Vagina (tissue), 2 donors: ENCODE results near the gene SBNO1. TPM values are rescaled to one million over a fixed set of nuclear protein-coding genes. Genes with fewer than 3 reads are reported as not detected.

Experiments
- DNase-seq, 2 donors: peaks; one replicate each; pipeline ENCODE4 v3.0.0-alpha.2; 2017; ENCODE audit errors: extremely low spot score in 2 of 2
- H3K27ac ChIP-seq: fragments of 200-600 bp; sonication (generic); one replicate; pipeline ENCODE4 v1.5.1; 2019
- H3K27me3 ChIP-seq: fragments of 200-600 bp; sonication (generic); one replicate; pipeline ENCODE4 v1.5.1; 2019
- H3K36me3 ChIP-seq, 2 donors: fragments of 200-600 bp; sonication (generic); one replicate each; pipeline ENCODE4 v1.5.1; 2017 to 2019
- H3K4me1 ChIP-seq: fragments of 200-600 bp; sonication (generic); one replicate; pipeline ENCODE4 v1.5.1; 2019
- H3K4me3 ChIP-seq, 2 donors: fragments of 200-600 bp; sonication (generic); 1 replicate in 1 of 2; 2 replicates in 1 of 2; pipeline ENCODE4 v1.5.1; 2016 to 2019
- H3K9me3 ChIP-seq: fragments of 200-600 bp; sonication (generic); one replicate; pipeline ENCODE4 v1.5.1; 2019
- CTCF ChIP-seq, 3 experiments: fragments of 450-650 bp in 2 of 3; fragments of 200-600 bp in 1 of 3; sonication (generic) in 1 of 3; IDR thresholded peaks; one replicate each; pipeline ENCODE4 v1.5.1; 2017 to 2019; ENCODE audit warnings: antibody characterized with exemption in 3 of 3, mild to moderate bottlenecking in 2 of 3, moderate library complexity in 2 of 3
- POLR2A ChIP-seq, 2 donors: fragments of 450-650 bp; IDR thresholded peaks; one replicate each; pipeline ENCODE4 v1.6.1; 2017; ENCODE audit warnings: antibody characterized with exemption in 2 of 2, mild to moderate bottlenecking in 2 of 2, moderate library complexity in 2 of 2
- POLR2AphosphoS5 ChIP-seq, 2 donors: sonication (generic); formaldehyde crosslinking; IDR thresholded peaks; one replicate each; pipeline ENCODE4 v1.9.0; 2017; ENCODE audit warnings: antibody characterized with exemption in 2 of 2, mild to moderate bottlenecking in 2 of 2, low read depth in 1 of 2; ENCODE audit not compliant: insufficient read depth in 1 of 2
- intact Hi-C: fragments of 100-400 bp; cut with DNase I; formaldehyde crosslinking; loops from one replicate; pipeline ENCODE4 v1.15.1; 2023
- total RNA-seq: library from RNA; depleted of rRNA; stranded (reverse); fragments of >200 nt; gene quantifications from one replicate; pipeline ENCODE4 v1.2.3, GENCODE V29; 2016

Gene SBNO1
- total RNA-seq, 1 donor from 2014 or later, result 15.0 TPM

GRCh38 chr12:123270214-123271000, 94.2 kb downstream of the SBNO1 start:
- no peak for TF ChIP-seq POLR2A (IDR thresholded peaks at IDR 0.05)
- peak in 1 of 3 experiments; percentile 5 for TF ChIP-seq CTCF (IDR thresholded peaks at IDR 0.05)
- peak in 1 of 2 donors; percentile 16 for TF ChIP-seq POLR2AphosphoS5 (IDR thresholded peaks at IDR 0.05; ENCODE audit: insufficient read depth in 1 of 2, low read depth in 1 of 2)
- intact Hi-C loops, result no loop called here
- H3K4me1 ChIP-seq, result peaks cover 56% of the 10 kb centered on the region
- no peak for DNase-seq
- H3K27me3 ChIP-seq, result no peaks in the 10 kb centered on the region
- peak overlapping the region; percentile 88 for H3K27ac ChIP-seq
- H3K9me3 ChIP-seq, result no peaks in the 10 kb centered on the region
- H3K4me3 ChIP-seq, result peak overlapping the region; percentile 85 to 92
- H3K36me3 ChIP-seq, result no peaks in the 10 kb centered on the region

- peaks cover 57% of the 10 kb centered on the region for H3K4me1 ChIP-seq
- DNase-seq, result no peak
- no peak for TF ChIP-seq CTCF (IDR thresholded peaks at IDR 0.05)
- no peak for TF ChIP-seq POLR2A (IDR thresholded peaks at IDR 0.05)
- no peak for TF ChIP-seq POLR2AphosphoS5 (IDR thresholded peaks at IDR 0.05; ENCODE audit: insufficient read depth in 1 of 2, low read depth in 1 of 2)
- no peaks in the 10 kb centered on the region for H3K27me3 ChIP-seq
- intact Hi-C loops, result loop anchor here (10.0 kb wide), 2 partner anchors 115 to 335 kb away; partner anchors contain the start of genes DDX55 and KMT5A
- H3K36me3 ChIP-seq, result peaks cover 0 to 3% of the 10 kb centered on the region in 2 donors
- H3K9me3 ChIP-seq, result no peaks in the 10 kb centered on the region
- H3K4me3 ChIP-seq, result peak overlapping the region; percentile 85 to 92
- peak overlapping the region; percentile 88 for H3K27ac ChIP-seq
Measured at GRCh38 chr12:123269896-123270213, 94.8 kb downstream of the SBNO1 start.

DNA sequence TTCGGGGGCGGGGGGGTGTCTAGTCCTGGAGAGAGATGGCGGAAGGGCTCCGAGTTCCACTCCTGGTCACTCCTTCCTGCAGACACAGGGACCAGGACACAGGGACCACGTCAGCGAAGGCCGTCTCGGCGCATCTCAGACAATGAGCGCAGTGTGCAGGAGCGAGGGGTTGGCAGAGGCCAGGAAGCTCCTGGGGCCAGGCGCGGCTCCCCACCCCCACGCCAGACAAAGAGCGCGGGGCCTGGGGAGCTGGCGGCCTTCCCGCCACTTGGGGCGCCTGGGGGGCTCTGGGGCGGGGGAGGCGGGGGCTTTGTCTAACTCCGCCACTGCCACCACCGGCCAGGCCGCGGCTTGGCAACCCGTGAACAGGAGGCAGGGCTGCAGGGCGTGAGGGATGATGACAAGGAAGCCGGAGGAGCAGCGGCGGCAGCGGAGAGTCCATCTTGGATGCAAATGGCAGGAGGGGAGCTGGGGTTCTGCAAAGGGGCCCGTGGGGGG, 95.2 kb downstream of the SBNO1 start:
- TF ChIP-seq POLR2A (IDR thresholded peaks at IDR 0.05) (no peak), POLR2AphosphoS5 (IDR thresholded peaks at IDR 0.05; ENCODE audit: insufficient read depth in 1 of 2, low read depth in 1 of 2) (no peak), CTCF (IDR thresholded peaks at IDR 0.05) (no peak)
- intact Hi-C loops, result loop anchor here (10.0 kb wide), 2 partner anchors 115 to 335 kb away; partner anchors contain the start of genes DDX55 and KMT5A
- Histone ChIP-seq H3K27ac (peak overlapping the region; percentile 88), H3K9me3 (no peaks in the 10 kb centered on the region), H3K36me3 (peaks cover 0 to 7% of the 10 kb centered on the region in 2 donors), H3K27me3 (no peaks in the 10 kb centered on the region), H3K4me1 (peaks cover 57% of the 10 kb centered on the region), H3K4me3 (peak overlapping the region; percentile 85 to 92)
- DNase-seq, result no peak

DNA sequence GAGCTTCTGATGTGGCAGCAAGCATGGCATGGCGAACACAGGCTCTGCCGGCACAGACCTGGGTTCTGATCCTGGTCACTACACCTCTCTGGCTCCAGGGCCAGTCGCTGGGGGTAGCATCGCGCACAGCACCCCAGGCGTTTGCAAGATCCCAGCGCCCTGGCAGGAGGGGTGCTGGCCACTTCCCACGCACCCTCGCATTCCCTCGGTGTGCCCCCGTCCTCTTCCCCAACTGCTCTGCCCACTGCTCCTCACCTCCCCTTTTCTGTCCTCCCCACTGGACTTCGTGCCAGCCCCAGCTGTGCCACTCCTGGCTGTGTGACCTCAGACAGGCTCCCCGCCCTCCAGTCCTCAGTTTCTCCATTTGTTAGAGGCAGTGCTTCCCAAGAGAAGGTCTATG, 95.8 kb downstream of the SBNO1 start:
- Histone ChIP-seq H3K9me3 (no peaks in the 10 kb centered on the region), H3K4me3 (peak overlapping the region in 1 of 2 donors; percentile 85), H3K4me1 (peaks cover 57% of the 10 kb centered on the region), H3K27me3 (no peaks in the 10 kb centered on the region), H3K27ac (peak overlapping the region; percentile 88), H3K36me3 (peaks cover 0 to 10% of the 10 kb centered on the region in 2 donors)
- no peak for DNase-seq
- no peak for TF ChIP-seq POLR2A (IDR thresholded peaks at IDR 0.05)
- TF ChIP-seq POLR2AphosphoS5 (IDR thresholded peaks at IDR 0.05; ENCODE audit: insufficient read depth in 1 of 2, low read depth in 1 of 2), result no peak
- no peak for TF ChIP-seq CTCF (IDR thresholded peaks at IDR 0.05)
- intact Hi-C loops, result loop anchor here (10.0 kb wide), 2 partner anchors 116 to 336 kb away; partner anchors contain the start of genes DDX55 and KMT5A
